CD14-positive monocyte (primary cell): ENCODE measurements around the gene PAQR7. TPM values are rescaled to one million over a fixed set of nuclear protein-coding genes. Genes with fewer than 3 reads are reported as not detected.

ENCODE experiments used
- DNase-seq, 3 donors: peaks; one replicate each; pipeline ENCODE4 v3.0.0-alpha.2; 2011 to 2022
- H2AFZ ChIP-seq: 2 replicates; pipeline ENCODE4 v1.6.0; 2012; ENCODE audit warnings: mild to moderate bottlenecking, low read depth, low read length, inconsistent platforms; ENCODE audit not compliant: insufficient read depth, poor library complexity, severe bottlenecking
- H3K27ac ChIP-seq, 2 donors: 1 replicate in 1 of 2; 2 replicates in 1 of 2; pipeline ENCODE4 v1.5.1; 2012 to 2013; ENCODE audit warnings: low read length in 2 of 2, control low read depth in 1 of 2, inconsistent platforms in 1 of 2, low read depth in 1 of 2, mild to moderate bottlenecking in 1 of 2
- H3K27me3 ChIP-seq, 2 donors: one replicate each; pipeline versions ENCODE4 v1.6.0 to v1.6.1; 2011 to 2013; ENCODE audit warnings: low read length in 2 of 2; ENCODE audit not compliant: control insufficient read depth in 2 of 2, insufficient read depth in 2 of 2
- H3K36me3 ChIP-seq, 2 donors: replicated peaks in 1 of 2; 1 replicate in 1 of 2; 2 replicates in 1 of 2; pipeline versions ENCODE4 v1.5.1 to v1.6.1; 2012 to 2013; ENCODE audit warnings: low read length in 2 of 2, control low read depth in 1 of 2, inconsistent platforms in 1 of 2, mild to moderate bottlenecking in 1 of 2; ENCODE audit not compliant: insufficient read depth in 2 of 2, control insufficient read depth in 1 of 2
- H3K4me1 ChIP-seq, 2 donors: 1 replicate in 1 of 2; 2 replicates in 1 of 2; pipeline versions ENCODE4 v1.5.1 to v1.6.1; 2012 to 2013; ENCODE audit warnings: low read length in 2 of 2, control low read depth in 1 of 2, inconsistent platforms in 1 of 2, mild to moderate bottlenecking in 1 of 2, moderate library complexity in 1 of 2; ENCODE audit not compliant: insufficient read depth in 2 of 2, control insufficient read depth in 1 of 2
- H3K4me2 ChIP-seq: replicated peaks from 2 replicates; pipeline ENCODE3; 2012; ENCODE audit warnings: low read length, moderate library complexity, mild to moderate bottlenecking; ENCODE audit not compliant: poor library complexity, severe bottlenecking; ENCODE audit errors: extremely low read depth
- H3K4me3 ChIP-seq, 3 experiments: fragments of 200-600 bp in 1 of 3; sonication (generic) in 1 of 3; replicated peaks in 1 of 3; 1 replicate in 2 of 3; 2 replicates in 1 of 3; pipeline ENCODE4 v1.5.1; 2011 to 2013; ENCODE audit warnings: low read length in 3 of 3, mild to moderate bottlenecking in 3 of 3, control low read depth in 2 of 3, low read depth in 2 of 3, inconsistent platforms in 1 of 3, moderate library complexity in 1 of 3
- H3K79me2 ChIP-seq: 2 replicates; pipeline ENCODE4 v1.6.0; 2012; ENCODE audit warnings: mild to moderate bottlenecking, control low read depth, inconsistent platforms, low read length, moderate library complexity; ENCODE audit not compliant: insufficient read depth
- H3K9ac ChIP-seq: 2 replicates; pipeline ENCODE4 v1.6.0; 2017; ENCODE audit warnings: low read length, mild to moderate bottlenecking; ENCODE audit not compliant: insufficient read depth, poor library complexity, severe bottlenecking
- H3K9me3 ChIP-seq, 2 donors: replicated peaks in 1 of 2; 1 replicate in 1 of 2; 2 replicates in 1 of 2; pipeline versions ENCODE4 v1.5.1 to v1.6.1; 2012 to 2013; ENCODE audit warnings: low read length in 2 of 2, control low read depth in 1 of 2; ENCODE audit not compliant: control insufficient read depth in 1 of 2, insufficient read depth in 1 of 2
- H4K20me1 ChIP-seq: 2 replicates; pipeline ENCODE4 v1.6.0; 2012; ENCODE audit warnings: mild to moderate bottlenecking, low read length, control low read depth, moderate library complexity; ENCODE audit not compliant: insufficient read depth
- H3K27ac Mint-ChIP-seq, 7 donors: one replicate each; pipeline ENCODE4 v1.8.0; 2020; ENCODE audit warnings: mild to moderate bottlenecking in 7 of 7, mixed read lengths in 7 of 7, moderate library complexity in 6 of 7, inconsistent platforms in 2 of 7
- H3K27me3 Mint-ChIP-seq, 3 donors: one replicate each; pipeline ENCODE4 v1.8.0; 2021 to 2022; ENCODE audit warnings: low read depth in 3 of 3, mild to moderate bottlenecking in 3 of 3, mixed read lengths in 3 of 3, moderate library complexity in 3 of 3, inconsistent platforms in 1 of 3
- H3K36me3 Mint-ChIP-seq, 2 donors: one replicate each; pipeline ENCODE4 v1.8.0; 2020; ENCODE audit warnings: mixed read lengths in 2 of 2, inconsistent platforms in 1 of 2, mild to moderate bottlenecking in 1 of 2
- H3K4me1 Mint-ChIP-seq: one replicate; pipeline ENCODE4 v1.8.0; 2020; ENCODE audit warnings: mild to moderate bottlenecking, mixed read lengths
- H3K4me3 Mint-ChIP-seq, 2 donors: one replicate each; pipeline ENCODE4 v1.8.0; 2020; ENCODE audit warnings: mild to moderate bottlenecking in 2 of 2, mixed read lengths in 2 of 2, moderate library complexity in 1 of 2
- H3K9me3 Mint-ChIP-seq, 7 donors: one replicate each; pipeline ENCODE4 v1.8.0; 2020 to 2022; ENCODE audit warnings: mixed read lengths in 7 of 7, mild to moderate bottlenecking in 6 of 7, moderate library complexity in 6 of 7, inconsistent platforms in 2 of 7
- CTCF ChIP-seq: fragments of 200-600 bp; IDR thresholded peaks from one replicate; pipeline ENCODE4 v1.8.0; 2022; ENCODE audit warnings: antibody characterized with exemption, mild to moderate bottlenecking
- WGBS: methylation state at CpG from one replicate; pipeline ENCODE4 v1.1.5; 2013; ENCODE audit warnings: missing lambda C conversion rate; ENCODE audit not compliant: insufficient coverage; 5-methylcytosine and 5-hydroxymethylcytosine counted together
- intact Hi-C, 2 donors: fragments of 100-400 bp; cut with micrococcal nuclease; formaldehyde crosslinking; loops; one replicate each; pipeline versions ENCODE4 v1.15.0 to v1.15.1; 2023
- polyA plus RNA-seq, 3 donors: library from polyadenylated mRNA; depleted of rRNA in 1 of 3; unstranded in 2 of 3; stranded (reverse) in 1 of 3; fragments of 300-500 nt in 2 of 3; fragments of >200 nt in 1 of 3; fragmentation: Illumina TruSeq in 2 of 3; gene quantifications; 1 replicate in 2 of 3; 2 replicates in 1 of 3; pipeline ENCODE4 v1.2.3, GENCODE V29; 2012 to 2021

The PAQR7 gene
- polyA plus RNA-seq, 3 donors = 0.92 to 13.3 (median 1.0) TPM

- Histone ChIP-seq H3K4me2 (peak within 1 kb of the TSS; percentile 98), H3K36me3 (peaks cover 0 to 7% of the 10 kb centered on the region in 2 donors), H3K9me3 (no peaks in the 10 kb centered on the region), H3K27me3 (peaks cover 0 to 10% of the 10 kb centered on the region in 2 donors), H3K9ac (peak within 1 kb of the TSS; percentile 71), H3K27ac (peak within 1 kb of the TSS; percentile 20 to 84), H4K20me1 (no peaks in the 10 kb centered on the region), H2AFZ (peak within 1 kb of the TSS; percentile 93), H3K4me1 (peaks cover 11 to 30% of the 10 kb centered on the region in 2 donors), H3K4me3 (peak within 1 kb of the TSS; percentile 57 to 99 (median 98)), H3K79me2 (peaks cover 47% of the 10 kb centered on the region)
- TF ChIP-seq CTCF = no peak
- Mint-ChIP-seq H3K27me3 (peaks cover 11 to 17% (median 13%) of the 10 kb centered on the region in 3 donors), H3K9me3 (no peaks in the 10 kb centered on the region), H3K4me3 (peak within 1 kb of the TSS; percentile 86 to 93), H3K36me3 (peaks cover 1 to 7% of the 10 kb centered on the region in 2 donors), H3K4me1 (peaks cover 23% of the 10 kb centered on the region), H3K27ac (peak within 1 kb of the TSS; percentile 85 to 95 (median 94))
- under 1% methylated on average over 72 of the region's 102 CpGs for WGBS
- intact Hi-C loops = no loop called here
- DNase-seq = peak; percentile 55 to 74 (median 65)
These were observed 30.5 kb upstream of the PAQR7 start, which contains the start of gene STMN1 for GRCh38 chr1:25905680-25906643. Gene STMN1, minus strand, starts transcription at chr1:25906419. Its CDS starts 1,743 bp downstream, at chr1:25904676.

GRCh38 chr1:25904943-25905679, 29.6 kb upstream of the PAQR7 start:
- intact Hi-C loops = no loop called here
- H2AFZ ChIP-seq = peak overlapping the region; percentile 93

More at GRCh38 chr1:25904943-25905679, 29.6 kb upstream of the PAQR7 start:
- H3K27me3 ChIP-seq = peaks cover 0 to 10% of the 10 kb centered on the region in 2 donors
- peaks cover 6 to 15% of the 10 kb centered on the region in 2 donors for H3K36me3 Mint-ChIP-seq
- no peaks in the 10 kb centered on the region for H3K9me3 ChIP-seq
- H3K4me2 ChIP-seq = peak overlapping the region; percentile 98
- no peaks in the 10 kb centered on the region for H4K20me1 ChIP-seq
- H3K27ac ChIP-seq = peak overlapping the region; percentile 20 to 84
- no peaks in the 10 kb centered on the region for H3K9me3 Mint-ChIP-seq
- H3K4me3 ChIP-seq = peak overlapping the region; percentile 57 to 99 (median 98)
- peak overlapping the region; percentile 71 for H3K9ac ChIP-seq
- DNase-seq = peak; percentile 80 to 83 (median 80)
- peak overlapping the region; percentile 86 to 93 for H3K4me3 Mint-ChIP-seq
- peaks cover 11 to 17% (median 13%) of the 10 kb centered on the region in 3 donors for H3K27me3 Mint-ChIP-seq
- peak overlapping the region; percentile 85 to 95 (median 94) for H3K27ac Mint-ChIP-seq
- no peak for TF ChIP-seq CTCF
- peaks cover 56% of the 10 kb centered on the region for H3K79me2 ChIP-seq
- H3K4me1 Mint-ChIP-seq = peaks cover 23% of the 10 kb centered on the region
- H3K4me1 ChIP-seq = peaks cover 11 to 30% of the 10 kb centered on the region in 2 donors
- WGBS = 0% methylated on average over 9 of the region's 34 CpGs
- H3K36me3 ChIP-seq = peaks cover 0 to 15% of the 10 kb centered on the region in 2 donors
